HG03045 (cell line): ENCODE data around the gene SCP2.
A peak's percentile ranks its signal among the peaks of the same experiment; 100 is the strongest.
"Not testable (repeated sequence)": the region's sequence is repeated elsewhere in the genome, so short reads cannot be mapped to it uniquely, and the experiment has no call there.

Experiments
- ATAC-seq: cut with Tn5 transposase; IDR thresholded peaks from one replicate; pipeline ENCODE4 v1.9.1; 2021; ENCODE audit warnings: mild to moderate bottlenecking, moderate library complexity; ENCODE audit not compliant: unreplicated experiment

SCP2 gene

DNA sequence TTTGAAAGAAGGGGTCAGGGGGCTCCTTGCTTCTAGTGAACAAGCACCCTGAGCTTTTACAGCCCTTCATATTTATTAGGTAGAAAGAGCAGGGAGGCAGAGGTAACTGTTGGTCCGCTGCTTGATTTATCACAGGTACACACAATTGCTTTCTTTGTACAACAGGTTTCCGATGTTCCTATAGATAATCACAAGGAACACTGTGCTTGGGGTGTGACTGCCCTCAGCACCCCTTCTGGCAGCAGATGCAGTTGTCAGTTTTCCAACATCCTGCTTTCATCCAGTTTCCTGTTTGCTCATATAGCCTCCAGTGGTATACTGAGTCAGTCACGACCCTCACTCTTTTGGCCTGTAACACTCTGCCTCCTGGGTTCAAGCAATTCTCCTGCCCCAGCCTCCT lies 40.6 kb downstream of the SCP2 start:
- no peak for ATAC-seq

DNA sequence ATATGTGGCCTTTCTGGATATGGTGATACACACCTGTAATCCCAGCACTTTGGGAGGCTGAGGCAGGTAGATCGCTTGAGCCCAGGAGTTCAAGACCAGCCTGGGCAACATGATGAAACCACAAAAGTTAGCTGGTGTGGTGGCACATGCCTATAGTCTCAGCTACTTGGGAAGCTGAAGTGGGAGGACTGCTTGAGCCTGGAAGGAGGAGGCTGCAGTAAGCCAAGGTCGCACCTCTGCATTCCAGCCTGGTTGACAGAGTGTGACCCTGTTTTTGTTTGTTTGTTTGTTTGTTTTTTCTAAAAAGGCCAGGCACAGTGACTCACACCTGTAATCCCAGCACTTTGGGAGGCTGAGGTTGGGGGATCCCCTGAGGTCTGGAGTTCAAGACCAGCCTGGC lies 42.2 kb downstream of the SCP2 start:
- not testable (repeated sequence) for ATAC-seq

DNA sequence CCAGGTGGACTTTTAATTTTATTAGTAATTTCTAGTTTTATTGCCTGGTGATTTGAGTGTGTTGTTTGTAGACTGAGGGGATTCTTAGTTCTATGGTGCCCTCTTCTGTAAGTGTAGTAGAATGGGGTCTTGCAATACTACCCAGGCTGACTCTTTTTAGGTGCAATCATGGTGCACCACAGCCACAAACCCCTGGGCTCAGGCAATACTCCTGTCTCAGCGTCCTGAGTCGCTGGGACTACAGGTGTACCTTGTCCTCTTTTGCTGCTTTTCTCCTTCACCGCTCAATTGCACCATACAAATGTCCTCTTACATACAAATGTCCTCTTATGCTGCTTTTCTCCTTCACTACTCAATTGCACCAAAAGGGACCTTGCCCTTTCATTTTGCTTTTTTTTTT lies 43.1 kb downstream of the SCP2 start:
- ATAC-seq: no peak

DNA sequence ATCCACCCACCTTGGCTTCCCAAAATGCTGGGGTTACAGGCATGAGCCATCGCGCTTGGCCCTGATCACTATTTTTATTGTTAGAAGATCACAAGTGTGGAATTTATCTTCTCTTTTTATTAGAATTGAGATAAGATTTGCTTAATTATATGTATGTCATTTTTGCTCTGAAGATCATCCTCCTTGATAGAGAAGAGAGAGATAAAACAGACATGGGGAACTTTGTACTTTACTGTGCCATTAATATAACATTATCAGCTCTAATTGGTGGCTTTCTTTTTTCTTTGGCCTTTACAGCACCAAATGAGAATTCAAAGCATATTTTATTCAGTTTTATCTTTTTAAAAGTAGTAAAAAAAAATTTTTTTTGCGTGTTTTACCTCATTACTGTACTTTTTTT lies 46.8 kb downstream of the SCP2 start:
- no peak for ATAC-seq

DNA sequence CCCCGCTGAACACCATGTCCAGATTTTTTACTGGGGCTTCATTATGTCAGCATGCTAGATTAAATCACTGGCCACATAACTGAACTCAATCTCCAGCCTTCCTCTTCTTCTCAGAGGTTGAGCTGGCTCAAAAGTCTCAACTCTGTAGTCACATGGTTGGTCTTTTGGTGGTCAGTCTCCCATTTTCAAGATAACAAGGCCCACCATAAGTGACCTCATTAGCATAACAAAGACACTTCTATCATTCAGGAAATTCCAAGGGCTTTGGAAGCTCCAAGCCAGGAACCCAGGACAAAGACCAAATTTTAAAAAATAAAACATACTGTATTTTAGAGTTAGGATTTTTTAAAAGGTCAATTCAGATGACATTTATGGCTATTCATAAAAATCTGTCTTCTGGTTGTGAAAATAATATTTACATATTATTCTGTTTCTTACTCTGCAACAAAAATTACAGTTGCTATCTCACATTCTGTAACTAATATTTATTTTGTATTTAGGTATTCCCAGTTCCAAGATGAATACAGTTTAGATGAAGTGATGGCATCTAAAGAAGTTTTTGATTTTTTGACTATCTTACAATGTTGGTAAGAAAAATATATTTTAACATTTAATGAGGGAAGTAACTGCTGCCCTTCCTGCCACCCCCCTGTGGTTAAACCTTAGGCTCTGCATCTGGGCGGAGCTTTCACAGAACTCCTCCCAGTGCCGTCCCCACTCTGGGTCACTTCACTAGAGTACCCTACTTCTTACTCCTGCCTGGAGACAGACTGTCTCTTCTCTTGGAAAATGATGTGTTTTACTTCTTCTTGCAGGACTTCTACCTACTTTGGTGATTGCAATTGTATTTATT lies 49.3 kb downstream of the SCP2 start:
- no peak for ATAC-seq

DNA sequence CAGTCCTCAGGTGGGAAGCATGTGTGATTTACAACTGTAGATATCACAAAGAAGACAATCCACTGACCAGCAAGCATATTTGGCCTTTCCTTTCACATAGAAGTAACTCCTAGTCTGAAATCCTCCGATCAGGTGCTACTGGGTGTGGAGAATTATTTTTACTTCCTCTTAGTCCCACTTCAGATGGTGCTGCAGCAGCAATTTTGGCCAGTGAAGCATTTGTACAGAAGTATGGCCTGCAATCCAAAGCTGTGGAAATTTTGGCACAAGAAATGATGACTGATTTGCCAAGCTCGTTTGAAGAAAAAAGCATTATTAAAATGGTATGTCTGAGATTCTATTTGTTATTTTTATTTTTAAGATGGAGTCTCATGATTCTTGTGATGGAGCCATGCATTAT lies 51.0 kb downstream of the SCP2 start:
- no peak for ATAC-seq

DNA sequence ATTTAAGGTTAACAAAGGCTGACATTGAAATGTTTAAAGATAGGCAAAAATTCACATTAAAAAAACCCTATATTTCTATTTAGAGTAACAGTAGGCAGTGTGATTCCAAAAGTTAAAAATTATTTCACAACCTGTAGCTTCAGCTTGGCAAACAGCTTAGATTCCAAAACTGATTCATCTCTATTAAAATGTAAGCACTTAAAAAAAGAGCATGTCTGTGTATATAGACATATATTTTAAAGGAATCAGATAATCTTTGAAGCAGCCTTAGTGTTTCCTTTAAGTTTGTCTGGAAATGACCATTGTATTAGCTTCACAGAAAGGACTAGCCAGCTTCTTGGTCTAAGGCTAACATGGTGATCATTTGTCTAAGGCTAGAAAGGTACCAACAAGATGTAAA lies 65.7 kb downstream of the SCP2 start:
- not testable (repeated sequence) for ATAC-seq

DNA sequence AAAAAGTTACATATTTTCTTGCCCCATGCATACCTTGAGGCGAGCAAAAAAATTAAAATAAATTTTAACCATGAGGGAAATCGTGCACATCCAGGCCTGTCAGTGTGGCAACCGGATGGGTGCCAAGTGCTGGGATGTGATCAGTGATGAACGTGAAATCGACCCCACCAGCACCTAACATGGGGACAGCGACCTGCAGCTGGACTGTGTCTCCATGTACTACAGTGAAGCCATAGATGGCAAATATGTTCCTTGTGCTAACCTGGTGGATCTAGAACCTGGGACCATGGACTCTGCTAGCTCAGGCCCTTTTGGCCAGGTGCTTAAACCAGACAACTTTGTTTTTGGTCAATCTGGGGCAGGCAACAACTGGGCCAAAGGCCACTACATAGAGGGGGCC lies 67.6 kb downstream of the SCP2 start:
- ATAC-seq: no peak

DNA sequence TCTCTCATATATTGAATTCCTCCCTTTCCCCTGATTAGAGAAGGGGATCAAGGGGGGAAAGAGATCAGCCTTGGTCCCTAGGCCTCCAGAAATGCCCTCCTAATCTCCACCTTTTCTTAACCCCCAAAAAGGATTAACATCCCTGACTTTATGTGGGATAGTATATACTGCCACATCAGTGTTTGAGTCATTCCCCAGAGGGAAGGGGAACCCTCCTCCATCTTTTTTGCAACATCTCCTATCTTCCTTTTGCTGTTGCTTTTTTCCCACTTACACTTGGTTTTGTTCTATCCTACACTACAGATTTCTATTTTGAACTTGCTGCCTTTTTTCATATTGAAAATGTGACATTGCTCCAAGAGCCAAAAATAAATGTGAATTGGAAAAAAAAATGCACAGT lies 69.6 kb downstream of the SCP2 start:
- ATAC-seq: no peak

DNA sequence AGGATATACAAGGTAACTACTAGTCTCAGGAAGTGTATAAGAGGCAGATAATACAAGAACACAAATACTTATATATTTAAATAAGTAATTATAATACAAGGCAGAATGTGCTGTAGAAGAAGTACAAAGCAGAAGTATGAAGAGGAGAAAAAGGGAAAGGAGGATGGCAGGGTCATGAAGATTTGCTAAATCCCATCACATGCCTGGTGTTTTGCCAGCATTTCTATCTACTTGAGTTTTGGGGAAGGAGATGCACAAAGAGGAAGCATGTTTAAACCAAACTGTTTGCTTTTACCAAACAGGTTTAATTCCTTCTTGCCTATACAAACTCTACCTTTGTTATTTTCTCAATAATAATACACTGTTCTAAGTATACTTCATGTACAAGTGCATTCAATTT lies 74.1 kb downstream of the SCP2 start:
- ATAC-seq: no peak

DNA sequence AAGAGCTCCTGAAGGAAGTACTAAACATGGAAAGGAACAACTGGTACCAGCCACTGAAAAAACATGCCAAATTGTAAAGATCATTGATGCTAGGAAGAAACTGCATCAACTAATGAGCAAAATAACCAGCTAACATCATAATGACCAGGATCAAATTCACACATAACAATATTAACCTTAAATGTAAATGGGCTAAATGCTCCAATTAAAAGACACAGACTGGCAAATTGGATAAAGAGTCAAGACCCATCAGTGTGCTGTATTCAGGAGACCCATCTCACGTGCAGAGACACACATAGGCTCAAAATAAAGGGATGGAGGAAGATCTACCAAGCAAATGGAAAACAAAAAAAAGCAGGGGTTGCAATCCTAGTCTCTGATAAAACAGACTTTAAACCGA lies 79.5 kb downstream of the SCP2 start:
- not testable (repeated sequence) for ATAC-seq

DNA sequence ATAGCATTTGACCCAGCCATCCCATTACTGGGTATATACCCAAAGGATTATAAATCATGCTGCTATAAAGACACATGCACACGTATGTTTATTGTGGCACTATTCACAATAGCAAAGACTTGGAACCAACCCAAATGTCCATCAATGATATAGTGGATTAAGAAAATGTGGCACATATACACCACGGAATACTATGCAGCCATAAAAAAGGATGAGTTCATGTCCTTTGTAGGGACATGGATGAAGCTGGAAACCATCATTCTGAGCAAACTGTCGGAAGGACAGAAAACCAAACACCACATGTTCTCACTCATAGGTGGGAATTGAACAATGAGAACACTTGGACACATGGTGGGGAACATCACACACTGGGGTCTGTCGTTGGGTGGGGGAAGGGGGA lies 83.2 kb downstream of the SCP2 start:
- ATAC-seq: not testable (repeated sequence)

DNA sequence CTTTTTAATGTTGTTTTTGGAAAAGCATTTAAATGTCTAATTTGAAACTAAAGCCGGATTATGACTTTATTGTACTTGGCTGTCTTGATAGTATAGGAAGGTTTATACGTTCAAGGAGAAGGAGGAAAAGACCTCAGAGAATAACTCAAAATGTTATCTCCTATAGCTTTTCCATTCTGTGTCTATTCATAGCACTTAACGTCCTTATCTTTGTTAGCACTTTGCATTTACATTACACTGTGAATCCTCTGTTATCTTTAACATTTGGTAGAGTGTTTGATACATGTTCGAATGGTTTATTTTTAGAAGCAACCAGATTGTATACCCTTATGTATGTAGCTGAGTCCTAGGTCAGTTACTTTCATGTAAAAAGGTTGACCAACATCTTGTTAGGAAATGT lies 84.1 kb downstream of the SCP2 start:
- no peak for ATAC-seq

DNA sequence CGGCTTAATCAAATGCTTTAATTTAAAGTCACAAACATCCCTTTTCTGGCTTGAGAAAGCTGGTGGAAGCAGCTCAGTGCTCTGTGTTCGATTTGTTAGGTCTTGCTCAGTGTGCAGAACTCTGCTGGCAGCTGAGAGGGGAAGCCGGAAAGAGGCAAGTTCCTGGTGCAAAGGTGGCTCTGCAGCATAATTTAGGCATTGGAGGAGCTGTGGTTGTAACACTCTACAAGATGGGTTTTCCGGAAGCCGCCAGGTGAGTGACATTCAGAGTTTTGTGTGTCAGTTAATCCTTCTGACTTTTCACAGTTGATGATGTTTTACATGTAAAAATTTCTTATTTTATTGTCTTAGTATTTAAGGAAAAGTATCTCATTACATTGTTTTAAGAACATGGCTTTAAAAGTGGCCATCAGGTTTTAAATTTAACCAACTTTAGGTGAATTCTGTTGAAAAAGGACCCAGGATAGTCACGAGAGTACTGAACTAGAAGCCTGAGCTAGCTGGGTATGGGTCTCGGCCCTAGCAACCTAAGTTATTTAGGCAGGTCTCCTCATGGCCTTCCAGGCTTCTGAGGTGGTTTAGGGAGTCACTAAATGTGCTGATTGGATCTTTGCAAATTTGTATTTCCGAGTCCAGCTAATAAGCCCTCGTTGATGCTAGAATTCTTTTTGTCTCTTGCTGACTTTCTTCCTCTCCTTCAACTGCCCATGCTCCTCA lies 87.9 kb downstream of the SCP2 start:
- peak; percentile 81 for ATAC-seq

DNA sequence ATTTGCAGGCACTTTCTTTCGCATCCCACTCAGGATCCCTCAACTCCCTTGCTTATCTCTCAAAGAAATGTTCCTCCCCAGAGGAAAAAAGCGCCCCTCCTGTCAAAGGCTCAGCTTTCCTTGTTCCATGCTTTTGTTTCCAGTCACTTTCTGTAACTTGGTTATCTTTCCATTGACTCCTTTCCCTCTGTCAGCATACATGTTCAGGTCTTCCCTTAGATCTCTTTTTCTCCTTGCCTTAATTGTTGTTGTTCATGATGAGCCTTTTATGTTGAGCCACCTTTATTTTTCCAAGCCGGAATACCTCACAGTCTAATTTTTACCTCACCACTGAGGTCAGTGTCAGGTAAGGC lies 88.4 kb downstream of the SCP2 start:
- ATAC-seq: no peak

DNA sequence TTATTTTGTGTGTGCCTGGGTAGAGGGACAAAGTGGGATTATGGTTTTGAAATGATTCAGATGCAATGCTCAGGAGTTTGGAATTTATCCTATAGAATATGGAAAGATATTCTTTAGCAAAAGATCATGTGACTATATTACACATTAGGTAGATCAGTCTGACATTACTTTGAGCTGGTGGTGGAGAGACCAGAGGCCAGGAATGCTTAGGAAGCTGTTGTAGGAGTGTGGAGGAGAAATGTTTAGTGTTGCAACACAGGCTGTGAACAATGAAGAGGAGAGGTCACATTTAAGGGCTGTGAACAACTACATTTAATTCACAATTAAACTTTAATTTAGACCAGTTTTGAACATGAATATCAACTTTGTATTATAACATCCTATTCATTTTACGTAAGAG lies 89.6 kb downstream of the SCP2 start:
- no peak for ATAC-seq

DNA sequence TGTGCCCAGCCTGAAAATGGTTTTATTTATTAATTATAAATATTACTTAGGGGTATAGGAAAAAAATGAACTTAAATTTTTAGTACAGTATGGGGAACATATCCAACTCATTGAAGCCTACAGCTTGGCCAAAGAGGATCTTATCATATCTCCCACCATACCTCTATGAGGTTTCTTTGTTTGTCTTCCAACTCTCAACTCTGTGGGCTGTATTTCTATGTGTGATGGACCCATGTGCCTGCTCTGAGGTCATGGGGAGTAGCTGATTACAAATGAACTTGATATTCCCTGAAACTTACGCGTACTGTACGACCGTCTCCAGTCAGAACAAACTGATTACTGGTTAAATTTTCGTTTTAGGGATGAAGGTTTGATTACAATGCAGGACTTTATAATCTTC lies 93.5 kb downstream of the SCP2 start:
- ATAC-seq: no peak

DNA sequence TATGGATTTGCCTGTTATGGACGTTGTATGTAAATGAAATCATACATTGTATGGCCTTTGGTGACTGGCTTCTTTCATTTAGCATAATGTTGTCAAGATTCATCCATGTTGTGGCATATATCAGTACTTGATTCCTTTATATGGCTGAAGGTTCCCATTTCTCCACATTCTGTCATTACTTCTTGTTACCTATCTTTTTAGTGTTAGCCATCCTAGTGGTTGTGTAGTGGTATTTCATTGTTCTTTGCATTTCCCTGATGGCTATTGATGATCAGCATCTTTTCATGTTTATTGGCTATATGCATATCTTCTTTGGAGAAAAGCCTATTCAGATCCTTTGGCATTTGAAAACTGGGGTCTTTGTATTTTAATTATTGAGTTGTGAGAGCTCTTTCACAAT lies 95.1 kb downstream of the SCP2 start:
- ATAC-seq: no peak

DNA sequence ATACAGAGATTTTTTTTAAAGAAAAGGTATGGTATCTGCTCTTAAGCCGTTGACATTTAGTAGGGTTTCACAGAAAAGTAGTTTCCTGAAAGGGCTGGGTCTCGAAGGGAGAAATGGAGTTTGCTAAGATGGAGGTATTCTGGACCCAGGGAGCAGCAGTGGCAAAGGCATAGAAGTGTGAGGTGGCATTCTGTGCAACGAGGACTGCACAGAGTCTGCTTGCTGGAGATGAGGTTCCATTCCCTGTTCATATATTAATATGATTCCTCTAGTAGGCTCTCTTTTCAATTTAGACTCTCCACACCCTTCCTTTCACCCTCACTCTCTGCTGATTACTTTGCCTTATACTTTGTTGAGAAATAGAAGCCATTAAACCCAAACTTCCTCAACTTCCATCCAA lies 96.5 kb downstream of the SCP2 start:
- no peak for ATAC-seq

DNA sequence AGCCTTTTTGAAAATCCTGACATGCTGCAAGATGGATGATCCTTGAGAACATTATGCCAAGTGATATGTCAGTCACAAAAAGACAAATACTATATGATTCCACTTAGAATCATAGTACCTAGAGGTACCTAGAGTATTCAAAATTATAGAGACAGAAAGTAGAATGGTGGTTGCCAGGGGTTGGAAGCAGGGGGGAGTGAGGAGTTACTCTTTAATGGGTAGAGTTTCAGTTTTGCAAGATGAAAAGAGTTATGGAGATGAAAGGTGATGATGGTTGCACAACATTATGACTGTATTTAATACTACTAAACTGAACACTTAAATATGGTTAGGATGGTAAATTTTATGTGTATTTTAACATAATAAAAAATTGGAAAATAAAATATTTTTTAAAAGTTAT lies 97.0 kb downstream of the SCP2 start:
- no peak for ATAC-seq

DNA sequence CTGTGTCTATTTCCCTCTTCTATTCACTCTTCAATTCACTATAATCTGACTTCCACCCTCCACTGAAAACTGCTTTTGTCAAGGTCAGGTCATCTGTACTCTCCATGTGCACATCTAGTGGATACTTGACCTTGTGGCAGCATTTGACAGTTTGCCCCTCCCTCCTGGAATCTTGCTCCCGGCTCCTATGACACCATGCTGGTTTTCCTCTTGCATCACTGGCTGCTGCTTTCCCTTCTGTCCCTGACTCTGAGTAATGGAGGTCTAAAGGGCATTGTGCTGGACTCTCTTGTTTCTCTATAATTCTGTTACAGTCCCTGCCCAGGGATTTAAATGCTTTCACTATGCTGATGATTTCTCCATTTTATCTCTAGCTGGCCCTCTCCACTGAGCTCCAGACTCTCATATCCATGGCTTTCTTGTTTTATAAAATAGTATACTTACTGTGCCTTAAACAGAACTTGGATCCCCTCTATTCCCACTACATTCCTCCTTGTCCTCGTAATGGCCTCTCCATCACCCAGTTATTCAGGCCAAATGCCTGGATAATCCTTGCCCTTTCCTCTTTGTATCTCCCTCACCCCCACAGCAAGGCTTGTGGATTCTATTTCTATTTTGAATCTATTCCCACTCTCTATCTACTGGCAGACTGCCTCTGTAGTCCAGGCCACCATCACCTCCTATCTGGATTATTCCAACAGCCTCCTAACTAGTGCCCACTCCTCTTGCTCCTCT lies 98.1 kb downstream of the SCP2 start:
- no peak for ATAC-seq

DNA sequence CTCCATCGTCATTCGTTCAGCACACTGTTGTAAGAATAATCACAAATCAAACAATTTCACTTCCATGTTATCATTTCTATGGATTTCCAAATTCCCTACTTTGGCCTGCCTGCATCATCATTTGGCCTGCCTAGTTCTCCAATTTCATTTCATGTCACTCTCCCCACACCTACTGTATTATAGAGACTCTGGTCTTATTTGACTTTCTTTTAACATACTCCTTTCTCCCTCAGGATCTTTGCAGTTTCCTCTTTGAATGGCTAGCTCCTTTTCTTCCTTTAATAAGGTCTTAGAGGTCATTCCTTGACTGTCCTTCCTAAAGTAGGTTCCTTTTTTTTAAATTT lies 98.7 kb downstream of the SCP2 start:
- no peak for ATAC-seq
